IPS-18c (cell line): ENCODE data around the gene WDR77.

Experiments
- H3K4me3 ChIP-seq: 2 replicates; pipeline ENCODE4 v1.7.0; 2013; ENCODE audit warnings: low read depth, mild to moderate bottlenecking, low read length, moderate library complexity; ENCODE audit not compliant: insufficient read depth
- H3K9me3 ChIP-seq: one replicate; pipeline ENCODE4 v1.6.1; 2013; ENCODE audit warnings: mild to moderate bottlenecking, low read length, moderate library complexity; ENCODE audit not compliant: control insufficient read depth, insufficient read depth

The WDR77 gene

DNA sequence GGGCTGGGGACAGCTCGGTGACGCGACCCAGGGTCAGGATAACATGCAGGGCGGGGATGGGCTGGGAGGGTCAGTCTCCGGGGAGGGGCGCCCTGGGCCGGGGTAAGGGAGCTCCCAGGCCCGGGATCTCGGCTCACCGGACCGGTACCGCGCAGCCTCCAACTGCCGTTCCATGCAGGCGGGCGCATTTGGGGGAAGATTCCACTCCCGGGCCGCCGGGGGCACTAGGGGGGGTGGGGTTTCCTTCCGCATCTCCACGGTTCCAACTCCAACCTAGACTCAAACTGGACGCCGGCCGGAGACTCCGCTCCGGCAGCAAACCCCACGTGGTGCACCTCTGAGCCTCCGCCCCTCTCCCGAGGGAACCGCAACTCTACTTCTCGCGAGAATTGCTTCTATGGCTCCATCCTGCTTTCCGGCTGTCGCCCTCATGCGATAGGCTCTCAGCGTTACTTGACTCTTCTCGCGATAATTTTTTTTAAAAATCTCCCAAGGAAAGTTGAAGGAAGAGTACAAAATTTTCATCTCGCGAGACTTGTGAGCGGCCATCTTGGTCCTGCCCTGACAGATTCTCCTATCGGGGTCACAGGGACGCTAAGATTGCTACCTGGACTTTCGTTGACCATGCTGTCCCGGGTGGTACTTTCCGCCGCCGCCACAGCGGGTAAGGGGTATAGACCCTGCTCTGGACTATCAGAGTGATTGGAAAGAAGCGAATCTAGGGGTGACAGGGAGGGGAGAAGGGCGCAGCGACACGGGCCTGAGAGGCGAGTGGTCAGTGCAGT is at the start of gene WDR77, which contains the start of gene ATP5PB:
TSS of gene WDR77 (minus strand) at position 339 of the 785 bp plus-strand sequence. CDS start at position 252, 87 bp downstream.
TSS of gene ATP5PB (plus strand) at position 547 of the 785 bp plus-strand sequence. CDS start at position 625, 78 bp downstream.
- H3K4me3 ChIP-seq: peak within 1 kb of the TSS; percentile 83

DNA sequence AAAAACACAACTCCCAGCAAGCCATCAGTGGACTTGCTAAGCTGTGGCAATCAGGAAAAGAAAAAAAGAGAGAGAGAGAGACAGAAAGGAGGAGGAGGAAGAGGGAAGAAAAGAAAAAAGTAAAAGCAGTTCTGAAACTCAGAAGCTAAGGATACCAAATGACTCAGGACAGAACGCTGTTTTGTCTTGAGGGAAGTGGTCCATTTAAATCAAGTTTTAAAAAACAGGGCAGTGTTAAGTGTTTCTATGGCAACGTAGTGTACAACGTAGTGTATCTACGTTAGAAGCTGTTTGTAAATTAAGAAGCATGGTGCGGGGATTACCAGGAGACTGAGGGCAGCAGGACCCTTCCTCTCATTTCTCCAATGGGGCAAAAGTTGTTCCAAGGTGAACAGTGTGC is 48.5 kb upstream of the WDR77 start:
- Histone ChIP-seq H3K9me3 (no peaks in the 10 kb centered on the region), H3K4me3 (no peak overlapping the region)

More for the DNA sequence above, at the start of gene WDR77, which contains the start of gene ATP5PB:
- no peaks in the 10 kb centered on the region for H3K9me3 ChIP-seq

DNA sequence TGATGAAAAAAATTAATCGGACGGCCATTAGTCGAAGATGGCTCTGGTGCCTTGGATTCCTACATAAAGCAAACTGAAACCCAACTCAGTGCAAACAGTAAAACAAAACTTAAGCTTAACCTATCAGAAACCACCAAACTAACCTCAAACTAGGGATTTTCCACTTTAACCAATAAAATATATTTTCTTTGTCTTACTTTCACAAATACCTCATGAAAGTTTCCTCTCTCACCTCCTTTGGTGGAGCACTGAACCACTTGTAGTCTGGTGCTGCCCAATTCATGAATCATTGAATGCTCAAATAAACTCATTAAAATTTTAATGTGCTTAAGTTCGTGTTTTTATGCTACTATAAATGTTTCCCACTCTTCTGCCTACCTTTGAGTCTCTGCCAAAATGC is 47.3 kb upstream of the WDR77 start:
- Histone ChIP-seq H3K9me3 (no peaks in the 10 kb centered on the region), H3K4me3 (no peak overlapping the region)

DNA sequence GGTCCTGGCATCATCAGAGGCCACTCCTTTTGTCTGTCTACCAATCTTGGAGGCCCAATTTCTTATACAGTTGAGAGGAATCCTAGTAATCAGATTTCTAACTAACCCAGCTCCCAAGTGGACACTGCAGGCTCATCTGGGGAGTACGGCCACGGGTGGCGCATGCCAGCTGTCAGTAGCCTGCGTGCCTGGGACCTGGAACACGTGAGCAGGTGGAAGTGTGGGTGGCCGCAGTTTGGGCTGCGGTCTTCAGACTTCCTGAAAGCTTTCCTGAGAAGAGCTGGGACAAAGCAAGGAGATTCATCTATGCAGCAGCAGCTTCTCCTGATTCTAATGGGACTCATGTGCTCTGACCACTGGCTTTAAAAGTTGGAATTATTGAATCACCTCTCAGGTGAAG is 42.0 kb upstream of the WDR77 start:
- Histone ChIP-seq H3K4me3 (no peak overlapping the region), H3K9me3 (no peaks in the 10 kb centered on the region)

DNA sequence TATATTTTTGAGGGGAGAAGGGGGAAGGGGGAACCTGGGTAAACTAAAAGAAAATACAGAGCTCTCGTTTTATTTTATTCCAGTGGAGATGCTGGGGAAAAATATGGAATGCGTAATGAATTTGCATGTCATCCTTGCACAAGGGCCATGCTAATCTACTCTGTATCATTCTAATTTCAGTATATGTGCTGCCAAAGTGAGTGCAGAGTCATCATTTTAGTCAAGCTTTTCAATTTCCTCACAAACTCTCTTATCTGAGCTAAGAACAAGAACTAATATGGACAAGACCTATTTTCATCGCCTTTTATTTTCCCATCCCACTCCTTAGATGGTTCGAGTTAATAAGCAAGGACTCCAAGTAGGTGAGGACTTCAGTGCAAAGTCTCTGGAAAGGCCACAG is 41.2 kb upstream of the WDR77 start:
- no peak overlapping the region for H3K4me3 ChIP-seq
- no peaks in the 10 kb centered on the region for H3K9me3 ChIP-seq

DNA sequence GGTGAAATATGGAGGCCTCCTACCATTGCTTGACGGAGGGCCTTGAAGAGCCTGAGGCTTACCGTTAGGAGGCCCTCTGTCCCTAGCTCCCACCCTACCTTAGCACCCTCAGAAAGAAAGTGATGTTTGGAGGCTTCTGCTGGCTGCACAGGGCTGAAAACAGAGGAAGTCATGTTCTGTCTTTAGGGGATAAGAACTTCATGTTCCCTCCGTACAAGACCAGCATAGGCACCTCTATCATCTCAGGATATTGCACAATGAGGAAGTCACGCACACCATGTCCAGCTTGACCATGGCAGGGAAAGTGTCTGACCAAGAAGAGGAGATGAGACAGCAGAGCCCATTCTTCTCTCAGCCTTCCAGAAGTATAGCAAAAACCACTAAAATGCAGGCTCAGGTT is 40.5 kb upstream of the WDR77 start:
- Histone ChIP-seq H3K4me3 (no peak overlapping the region), H3K9me3 (no peaks in the 10 kb centered on the region)

DNA sequence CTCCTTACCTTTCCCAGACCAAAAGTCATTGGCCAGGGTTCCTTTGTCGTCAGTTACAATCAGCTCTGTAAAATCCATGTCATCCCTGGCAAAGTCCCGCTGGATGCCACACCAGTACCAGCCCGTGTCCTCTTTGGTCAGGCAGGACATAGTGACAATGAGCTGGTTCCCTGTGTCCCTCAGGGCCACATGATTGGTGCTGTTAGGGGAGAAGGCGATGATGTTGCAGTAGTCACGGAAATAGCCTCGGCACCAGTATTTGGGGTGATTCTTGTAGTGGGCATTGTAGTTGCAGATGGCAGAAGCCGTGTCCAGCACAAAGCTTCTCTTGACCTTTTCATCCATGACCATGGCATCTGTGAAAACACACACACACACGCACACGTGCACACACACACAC is 39.6 kb upstream of the WDR77 start:
- H3K9me3 ChIP-seq: no peaks in the 10 kb centered on the region
- no peak overlapping the region for H3K4me3 ChIP-seq

DNA sequence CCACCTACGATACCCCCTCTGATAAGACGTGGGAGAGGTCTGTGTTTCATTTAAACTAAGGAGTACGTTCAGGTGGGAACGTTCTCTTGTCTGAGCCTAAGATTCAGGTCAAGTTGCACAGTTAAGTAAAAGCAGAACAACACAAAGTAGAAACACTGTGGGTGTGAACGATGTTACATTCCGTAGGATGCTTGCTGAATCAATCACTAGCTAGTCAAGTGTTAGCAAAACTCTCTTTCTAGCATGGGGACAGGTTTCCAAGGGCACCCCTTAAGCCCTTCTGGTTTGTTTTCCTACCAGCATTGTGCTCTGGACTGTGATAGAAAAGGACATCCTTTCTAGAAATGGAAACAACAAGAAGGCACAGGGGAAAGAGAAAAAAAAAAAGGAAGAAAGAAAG is 38.1 kb upstream of the WDR77 start:
- H3K9me3 ChIP-seq: no peaks in the 10 kb centered on the region
- no peak overlapping the region for H3K4me3 ChIP-seq

DNA sequence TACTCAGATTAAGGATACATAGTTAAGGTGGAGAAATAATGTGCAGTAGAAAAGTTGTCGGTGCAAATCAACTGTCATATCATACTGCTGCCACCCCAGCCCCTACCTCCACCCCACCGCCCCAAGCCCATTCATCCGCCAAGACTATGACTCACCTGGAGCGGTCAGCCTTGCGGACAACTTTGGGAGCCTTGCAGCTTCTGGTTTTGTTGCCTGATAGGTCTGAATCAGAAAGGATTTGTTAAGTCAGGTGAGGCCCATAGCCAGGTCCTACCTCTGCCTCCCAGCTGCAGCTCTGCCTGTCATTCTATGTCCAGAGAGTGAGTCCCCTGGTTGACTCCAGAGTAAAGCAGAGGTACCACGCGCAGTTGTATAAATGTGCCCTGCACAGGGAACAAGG is 37.4 kb upstream of the WDR77 start:
- no peak overlapping the region for H3K4me3 ChIP-seq
- no peaks in the 10 kb centered on the region for H3K9me3 ChIP-seq

DNA sequence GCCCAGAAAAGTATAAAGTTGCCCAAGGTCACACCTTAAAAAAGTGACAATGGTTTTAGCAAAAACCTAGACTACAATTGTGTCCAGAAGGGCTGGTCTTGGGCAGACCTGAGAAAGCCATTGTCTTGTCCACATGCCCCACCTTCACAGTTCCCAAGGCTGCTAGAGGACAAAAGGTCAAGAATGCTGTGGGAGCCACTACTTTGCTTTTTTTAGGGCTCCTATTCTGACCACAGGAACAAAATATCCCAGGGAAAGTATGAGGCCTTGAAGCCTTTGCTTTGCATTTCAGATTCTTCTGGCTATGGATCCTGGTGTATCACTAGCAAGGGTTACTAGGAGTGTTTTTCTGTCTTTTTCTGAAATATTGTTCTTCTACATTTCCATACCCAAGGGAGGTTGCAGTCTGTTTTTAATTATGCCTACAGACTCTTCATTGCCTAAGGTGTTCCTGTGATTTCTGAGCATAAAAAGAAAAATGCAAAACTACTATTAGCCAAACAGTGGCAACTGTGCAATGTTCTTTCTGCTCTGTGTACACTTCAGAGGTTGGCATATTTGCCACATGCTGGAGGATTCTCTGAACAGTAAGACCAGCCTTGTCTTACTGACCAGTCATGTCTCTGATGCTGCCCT is 35.5 kb upstream of the WDR77 start:
- no peak overlapping the region for H3K4me3 ChIP-seq

DNA sequence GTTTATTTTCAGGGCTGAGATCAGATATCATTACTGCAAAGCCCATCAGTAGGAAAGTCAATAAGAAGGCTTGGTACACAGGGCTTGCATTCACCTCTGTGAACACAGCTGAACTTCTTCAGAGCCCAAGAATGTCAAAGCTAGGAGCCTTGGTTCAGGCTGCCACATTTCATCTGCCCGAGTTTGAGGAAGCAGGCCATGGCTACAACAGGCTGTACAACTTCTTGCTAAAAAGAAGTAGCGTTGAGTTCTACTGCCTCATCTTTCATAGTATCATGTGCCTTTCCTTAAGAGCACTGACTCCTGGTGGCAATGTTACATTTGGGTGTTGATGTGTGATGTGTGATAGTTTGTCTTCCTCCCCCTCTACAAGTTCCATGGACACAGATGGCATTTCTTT is 34.8 kb upstream of the WDR77 start:
- Histone ChIP-seq H3K4me3 (no peak overlapping the region), H3K9me3 (no peaks in the 10 kb centered on the region)

More for the DNA sequence above, 35.5 kb upstream of the WDR77 start:
- H3K9me3 ChIP-seq: no peaks in the 10 kb centered on the region

DNA sequence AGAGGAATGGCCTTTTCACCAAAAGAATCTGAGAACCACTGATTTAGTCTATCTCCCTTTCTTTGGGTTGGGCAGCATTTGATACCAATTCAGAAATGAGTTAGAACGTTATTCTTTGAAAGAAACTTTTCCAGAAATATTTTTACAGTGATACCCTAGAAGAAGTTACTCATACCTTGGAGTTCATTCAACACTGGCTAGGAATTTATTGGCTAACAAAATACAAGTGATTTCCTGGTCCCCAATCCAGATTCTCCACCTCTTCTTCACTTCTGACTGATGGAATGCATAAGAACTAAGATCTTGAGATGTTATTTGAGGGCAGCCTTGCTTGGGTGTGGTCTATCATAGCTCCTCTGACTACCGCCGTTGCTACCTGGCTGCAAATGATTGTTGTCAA is 34.1 kb upstream of the WDR77 start:
- no peaks in the 10 kb centered on the region for H3K9me3 ChIP-seq
- no peak overlapping the region for H3K4me3 ChIP-seq

DNA sequence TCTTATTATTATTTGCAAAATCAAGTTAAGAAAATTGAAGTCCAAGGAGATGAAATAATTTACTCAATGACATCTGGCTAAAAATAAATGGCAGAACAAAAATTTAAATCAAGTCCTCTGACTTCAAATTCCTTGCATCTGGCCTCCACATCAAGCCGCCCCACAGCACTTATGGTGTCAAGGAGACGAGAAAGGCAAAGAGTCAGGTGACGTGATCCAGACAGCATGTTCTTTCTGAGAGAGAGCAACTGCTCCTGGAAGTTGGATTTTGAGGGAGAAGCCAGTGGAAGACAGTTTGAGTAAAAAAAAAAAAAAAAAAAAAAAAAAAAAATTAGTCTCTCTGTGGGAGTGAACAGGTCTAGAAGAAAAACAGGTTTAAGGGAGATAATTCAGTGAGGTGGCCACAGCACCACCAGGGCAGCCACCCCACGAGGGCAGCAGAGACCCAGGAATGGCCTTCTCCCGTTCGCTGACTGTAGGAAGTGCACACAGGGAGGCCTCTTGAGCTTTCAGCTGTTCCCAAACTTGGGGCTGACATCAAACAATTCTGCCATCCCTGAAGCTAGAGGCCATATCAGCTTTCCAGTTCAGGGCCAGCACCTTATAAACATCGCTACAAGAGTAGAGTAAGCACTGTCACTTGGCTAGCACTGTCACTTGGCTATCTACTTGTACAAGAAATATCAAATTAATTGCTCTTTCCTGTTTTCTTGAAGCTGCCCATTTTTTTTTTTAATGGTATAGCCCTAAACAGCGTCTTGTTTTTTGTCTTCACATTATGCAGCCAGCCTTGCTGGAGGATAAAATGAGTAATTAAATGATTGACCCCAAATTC is 32.5 kb upstream of the WDR77 start:
- Histone ChIP-seq H3K4me3 (no peak overlapping the region), H3K9me3 (no peaks in the 10 kb centered on the region)

DNA sequence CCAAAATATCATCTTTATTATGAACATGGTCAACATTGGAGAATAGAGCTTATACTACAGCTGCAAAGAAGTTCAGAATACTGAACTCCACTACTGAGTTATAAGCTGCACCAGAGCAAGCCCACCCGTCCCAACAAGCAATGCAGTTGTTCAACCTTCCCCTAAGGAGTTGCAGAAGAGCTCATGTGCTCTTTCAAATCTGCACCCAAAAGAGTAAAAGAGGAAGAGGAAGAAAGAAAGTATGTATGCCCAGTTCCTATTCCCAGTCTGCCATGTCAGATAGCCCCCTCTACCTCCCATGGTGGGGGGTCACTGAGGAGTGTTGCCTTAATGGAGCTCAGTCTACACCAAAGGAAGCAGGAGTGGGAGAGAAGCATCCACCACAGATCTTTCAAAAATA is 31.6 kb upstream of the WDR77 start:
- Histone ChIP-seq H3K4me3 (no peak overlapping the region), H3K9me3 (no peaks in the 10 kb centered on the region)

DNA sequence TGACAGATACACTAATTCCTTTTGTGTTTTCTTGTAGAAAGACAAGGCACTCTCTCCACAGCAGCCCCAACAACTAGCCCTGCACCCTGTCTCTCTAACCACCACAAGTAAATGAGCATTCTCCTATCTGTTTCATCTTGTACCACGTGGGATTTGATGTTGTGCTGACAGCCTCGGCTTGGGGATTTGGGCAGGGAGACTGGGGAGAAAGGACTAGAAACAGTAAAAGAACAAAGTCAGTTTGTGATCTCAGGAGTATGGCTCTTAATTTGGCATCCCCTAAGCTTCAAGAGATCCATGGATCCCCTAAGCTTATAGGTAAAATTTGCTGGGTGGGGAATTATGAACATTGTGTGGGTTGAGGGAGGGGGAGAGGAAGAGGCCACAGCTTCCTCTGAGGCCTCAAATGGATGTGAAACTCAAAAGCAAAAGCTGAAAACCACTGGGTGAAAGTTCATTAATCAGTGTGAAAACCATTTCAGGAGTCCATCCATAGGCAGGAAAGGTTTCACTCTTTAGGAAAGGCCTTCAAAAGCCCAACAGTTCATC is 27.8 kb upstream of the WDR77 start:
- H3K4me3 ChIP-seq: no peak overlapping the region
- no peaks in the 10 kb centered on the region for H3K9me3 ChIP-seq

DNA sequence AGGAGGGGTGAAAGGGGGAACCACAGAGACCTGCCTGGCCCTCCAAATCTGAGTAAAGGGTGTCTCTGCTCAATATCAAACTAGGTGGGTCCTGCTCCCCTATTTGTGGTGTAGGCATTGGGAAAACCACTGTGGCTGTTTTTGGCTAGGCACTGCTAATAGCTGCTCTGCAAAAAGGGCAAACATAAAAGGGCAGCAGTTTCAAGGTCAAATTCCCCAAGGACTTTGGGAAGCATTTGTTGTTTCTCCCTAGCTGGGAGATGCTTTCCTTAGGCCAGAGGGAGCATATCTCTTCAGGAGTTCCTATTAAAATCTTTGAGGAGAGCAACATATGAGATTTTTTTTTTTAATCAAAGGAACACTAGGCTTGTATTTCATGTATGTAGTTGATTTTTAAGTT is 27.2 kb upstream of the WDR77 start:
- Histone ChIP-seq H3K9me3 (no peaks in the 10 kb centered on the region), H3K4me3 (no peak overlapping the region)

DNA sequence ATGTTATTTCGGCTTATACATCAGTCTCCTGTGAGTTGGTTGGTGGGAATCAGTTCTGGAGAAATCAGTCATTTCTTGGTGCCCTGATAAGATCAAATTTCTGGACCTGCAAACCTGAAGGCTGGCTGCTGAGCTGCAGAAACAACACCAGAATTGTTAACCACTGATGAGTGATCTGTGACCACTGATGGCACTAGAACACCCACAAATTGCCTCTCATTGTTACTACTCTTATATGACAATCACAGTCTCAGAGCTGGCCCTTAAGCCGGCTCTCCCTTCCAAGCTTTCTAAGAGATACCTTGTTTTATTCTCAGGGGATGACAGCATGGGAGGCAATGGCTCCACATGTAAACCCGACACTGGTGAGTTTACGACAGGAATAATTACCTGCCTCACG is 26.6 kb upstream of the WDR77 start:
- Histone ChIP-seq H3K4me3 (no peak overlapping the region), H3K9me3 (no peaks in the 10 kb centered on the region)
